GM11168 (cell line): Measurements from ENCODE around the gene AFF3.

Experiments
- in situ Hi-C: fragments of 300-500 bp; cut with MboI; formaldehyde crosslinking; loops from one replicate; pipeline ENCODE4 v1.12.0; 2022; ENCODE audit warnings: low sequenced_read_pairs; ENCODE audit not compliant: unreplicated experiment

AFF3 gene

DNA sequence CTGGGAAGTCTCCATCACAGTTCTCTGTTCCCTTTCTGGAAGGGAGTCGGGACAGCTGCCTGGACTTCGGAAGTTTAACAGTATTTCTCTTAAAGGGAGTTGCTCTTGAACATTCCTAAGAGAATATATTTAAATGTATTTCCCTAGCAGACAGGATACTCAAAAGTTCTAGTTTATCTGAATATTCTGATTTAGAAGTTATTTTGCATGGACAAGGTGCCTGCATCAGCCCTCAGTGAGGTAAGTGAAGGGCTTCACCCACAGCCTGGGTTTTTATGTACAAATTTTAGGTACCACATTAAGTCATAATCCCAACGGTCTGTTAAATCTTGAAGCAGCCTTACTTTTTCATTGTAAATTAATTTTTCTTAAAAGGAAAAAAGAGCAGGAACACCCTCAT is 587.5 kb downstream of the AFF3 start:
- in situ Hi-C loops: loop anchor here (25.0 kb wide), 1 partner anchor 707 kb away; no protein-coding TSS in a partner anchor

DNA sequence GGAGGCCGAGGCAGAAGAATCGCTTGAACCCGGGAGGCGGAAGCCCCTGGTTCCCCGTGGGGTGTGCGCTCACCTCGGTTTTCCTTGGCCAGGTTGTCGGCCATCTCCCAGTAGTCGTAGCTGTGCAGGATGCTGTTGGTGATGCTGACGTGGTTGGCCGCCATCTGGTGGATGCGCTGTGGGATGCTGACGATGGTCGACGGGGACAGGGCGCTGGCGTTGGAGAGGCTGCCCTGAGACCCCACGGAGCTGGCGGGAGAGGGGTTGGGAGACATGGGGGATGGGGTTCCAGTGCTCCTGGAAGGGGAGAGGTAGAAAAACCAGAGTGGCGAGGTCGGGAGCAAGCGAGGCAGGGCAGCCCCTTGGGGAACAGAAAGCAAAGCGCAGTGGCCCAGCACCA is 588.2 kb downstream of the AFF3 start:
- in situ Hi-C loops: loop anchor here (25.0 kb wide), 1 partner anchor 708 kb away; no protein-coding TSS in a partner anchor

DNA sequence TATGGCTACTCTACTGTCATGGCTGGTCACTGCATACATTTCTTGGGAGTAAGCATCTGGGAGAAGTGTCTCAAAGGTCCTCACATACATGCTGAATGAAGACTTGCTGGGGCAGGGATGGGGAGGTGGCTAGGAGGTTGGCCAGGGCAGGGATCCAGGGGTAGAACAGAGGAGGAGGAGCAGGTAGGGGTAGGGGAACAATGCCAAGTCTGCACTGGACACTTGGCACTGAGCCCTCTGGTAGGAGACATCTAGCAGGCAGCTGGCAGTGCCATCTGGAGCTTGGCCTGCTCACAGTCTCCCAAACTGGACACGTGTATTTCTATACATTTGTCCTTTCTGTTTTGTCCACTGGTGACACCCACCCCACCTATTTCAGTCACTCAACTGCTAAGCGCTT is 589.9 kb downstream of the AFF3 start:
- in situ Hi-C loops: loop anchor here (25.0 kb wide), 1 partner anchor 710 kb away; no protein-coding TSS in a partner anchor

DNA sequence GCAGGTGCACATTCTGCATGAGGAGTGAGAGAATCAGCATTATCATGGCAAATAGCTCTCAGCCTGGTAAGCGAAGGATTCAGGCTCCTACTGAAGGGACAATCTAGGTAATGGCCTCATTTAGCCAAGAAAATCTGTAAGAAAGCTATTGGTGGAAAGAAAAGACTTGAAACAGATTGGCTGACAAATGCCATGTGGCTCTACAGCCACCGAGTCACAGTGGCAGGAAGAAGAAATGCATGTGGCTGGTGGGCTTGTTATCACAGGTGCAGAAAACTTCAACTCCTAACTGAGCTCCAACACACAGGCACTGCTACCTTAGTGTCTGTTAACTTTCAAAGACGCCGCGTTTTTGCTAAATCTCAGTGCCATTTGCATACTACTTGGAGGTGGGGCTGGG is 592.0 kb downstream of the AFF3 start:
- in situ Hi-C loops: loop anchor here (25.0 kb wide), 1 partner anchor 712 kb away; no protein-coding TSS in a partner anchor

DNA sequence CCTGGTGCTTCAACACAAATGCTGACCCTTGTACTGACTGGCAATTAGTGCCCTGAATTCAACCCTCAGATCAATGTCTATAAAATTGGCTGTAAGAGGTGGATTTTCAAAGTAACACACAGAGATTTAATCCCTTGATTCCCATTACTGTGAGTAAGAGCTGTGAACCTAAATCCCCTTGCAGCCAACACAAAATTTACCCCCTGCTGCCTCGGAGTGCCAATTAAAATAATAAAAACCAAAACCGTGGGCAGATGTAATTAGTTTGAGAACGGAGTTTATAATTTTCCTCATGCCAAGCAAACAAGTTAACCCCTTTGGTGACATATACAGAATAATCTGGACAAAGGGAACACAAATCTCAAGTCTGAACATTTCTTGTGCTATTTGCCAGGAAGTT is 596.8 kb downstream of the AFF3 start:
- in situ Hi-C loops: no loop called here

DNA sequence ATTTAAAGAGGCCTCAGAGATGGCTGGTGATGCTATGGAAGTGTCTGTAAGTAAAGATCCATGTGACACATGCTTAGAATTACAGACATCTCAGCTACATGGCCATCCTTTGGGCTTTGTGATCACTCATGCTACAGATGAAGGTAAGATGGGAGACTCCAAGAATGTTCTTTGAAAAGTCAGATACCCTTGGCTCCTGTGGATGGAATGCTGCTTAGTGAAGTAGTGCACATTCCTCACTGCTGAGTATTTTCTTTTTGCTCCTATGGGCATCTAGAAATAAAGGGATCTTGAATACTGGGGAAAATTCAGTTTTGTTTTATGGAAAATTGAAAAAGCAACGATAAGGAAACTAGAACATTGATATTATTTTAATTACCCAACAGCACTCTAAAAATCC is 597.3 kb downstream of the AFF3 start:
- in situ Hi-C loops: no loop called here

DNA sequence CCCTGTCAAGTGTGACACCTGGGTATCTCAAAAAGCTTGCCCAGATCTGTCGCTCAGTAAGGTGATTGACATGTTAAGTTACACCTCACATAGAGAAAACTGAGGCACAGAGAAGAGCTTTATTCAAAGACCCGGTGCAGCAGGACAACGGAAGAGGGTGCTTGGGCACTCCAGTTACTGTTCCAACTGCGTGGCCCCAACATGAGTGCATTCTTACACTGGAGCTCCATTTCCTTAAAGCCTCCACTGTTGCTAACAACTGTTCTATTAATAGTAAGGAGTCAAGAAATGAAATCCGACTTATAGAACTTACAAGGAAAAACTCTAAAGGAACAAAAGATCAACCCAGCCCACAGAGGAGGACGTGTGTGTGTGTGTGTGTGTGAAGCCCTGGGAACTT is 597.8 kb downstream of the AFF3 start:
- in situ Hi-C loops: no loop called here

DNA sequence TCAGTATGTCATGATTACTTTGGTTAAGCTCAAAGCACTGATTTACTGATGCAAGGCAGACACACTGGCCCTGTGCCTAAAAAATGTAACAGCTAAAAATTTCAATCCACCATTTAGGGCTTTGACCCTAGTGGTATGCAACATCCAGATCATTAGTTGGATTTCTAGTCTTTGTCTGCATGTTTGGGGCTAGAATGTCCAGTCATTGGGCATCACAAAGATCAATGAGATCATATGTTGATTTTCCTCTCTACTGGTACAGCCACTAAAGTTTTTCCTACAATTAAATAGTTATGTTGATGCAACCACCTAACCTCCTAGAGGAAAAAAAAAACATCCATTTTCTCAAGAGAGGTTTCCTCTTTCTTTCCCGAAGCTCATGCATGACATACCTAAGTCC is 599.1 kb downstream of the AFF3 start:
- in situ Hi-C loops: no loop called here

DNA sequence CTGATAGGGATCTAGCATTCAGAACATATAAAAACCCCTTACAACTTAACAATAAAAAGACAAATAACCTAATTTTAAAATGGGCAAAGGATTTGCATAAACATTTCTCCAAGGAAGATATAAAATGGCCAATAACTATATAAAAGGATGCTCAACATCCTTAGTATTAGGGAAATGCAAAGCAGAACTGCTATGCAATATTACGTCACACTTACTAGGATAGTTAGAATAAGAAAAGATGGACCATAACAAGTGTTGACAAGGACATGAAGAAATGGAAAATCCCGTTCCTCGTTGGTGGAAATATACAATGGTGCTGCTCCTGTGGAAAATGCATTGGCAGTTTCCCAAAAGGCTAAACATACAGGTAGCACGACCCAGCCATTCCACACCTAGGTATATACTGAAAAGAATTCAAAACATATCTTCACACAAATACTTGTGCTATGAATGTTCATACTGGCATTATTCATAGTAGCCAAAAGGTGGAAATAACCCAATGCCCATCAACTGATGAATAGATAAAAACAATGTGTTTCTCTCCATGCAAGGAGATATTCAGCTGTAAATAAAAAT is 604.4 kb downstream of the AFF3 start:
- in situ Hi-C loops: no loop called here

DNA sequence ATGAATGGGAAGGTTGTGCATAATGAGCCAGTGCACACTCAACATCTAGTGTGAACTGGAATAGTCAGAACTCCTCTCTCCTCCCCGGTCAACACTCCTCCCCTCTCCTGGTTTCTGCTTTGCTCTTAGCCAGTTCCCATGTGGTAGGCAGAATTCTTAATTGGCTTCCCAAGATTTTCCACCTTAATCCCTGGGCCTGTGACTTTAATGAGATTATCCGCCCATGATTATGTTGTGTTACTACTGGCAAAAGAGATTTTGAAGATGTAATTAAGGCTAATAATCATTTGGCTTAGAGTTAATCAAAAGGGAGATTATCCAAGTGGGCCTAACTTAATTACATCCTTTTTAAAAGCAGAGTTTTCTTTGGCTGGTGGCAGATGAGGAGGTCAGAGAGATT is 618.3 kb downstream of the AFF3 start:
- in situ Hi-C loops: no loop called here

DNA sequence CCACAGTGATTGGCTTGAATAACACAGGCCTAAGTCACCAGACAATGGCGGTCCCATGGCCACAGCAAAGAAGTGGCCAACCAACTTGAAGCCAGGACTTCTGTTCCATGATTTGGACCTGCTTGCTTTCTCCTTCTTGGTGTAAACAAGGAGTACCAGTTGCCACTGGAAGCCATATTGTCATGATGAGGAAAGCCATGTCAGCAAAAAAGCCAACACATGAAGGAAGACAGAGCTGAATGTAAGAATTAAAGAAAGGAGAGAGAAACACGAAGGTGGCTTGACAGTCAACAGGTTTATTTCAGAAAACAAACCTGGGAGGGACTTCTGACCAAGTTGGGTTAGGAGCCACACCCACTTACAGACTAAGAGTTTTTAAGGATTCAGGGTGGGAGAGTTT is 620.2 kb downstream of the AFF3 start:
- in situ Hi-C loops: no loop called here

DNA sequence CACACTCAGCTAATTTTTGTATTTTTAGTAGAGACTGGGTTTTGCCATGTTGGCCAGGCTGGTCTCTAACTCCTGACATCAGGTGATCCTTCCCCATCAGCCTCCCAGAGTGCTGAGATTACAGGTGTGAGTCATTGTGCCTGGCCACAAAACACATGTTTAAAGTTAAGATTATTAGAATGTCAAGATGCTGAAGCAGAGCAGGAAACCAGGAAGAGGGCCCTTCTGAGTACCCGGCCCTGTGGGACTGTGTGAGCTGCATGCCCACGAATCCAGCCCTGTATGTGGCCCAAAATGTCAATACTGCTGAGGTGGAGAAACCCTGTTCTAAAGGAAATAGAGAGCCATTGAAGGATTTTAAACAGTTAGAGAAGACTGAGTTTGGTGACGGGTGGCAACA is 621.6 kb downstream of the AFF3 start:
- in situ Hi-C loops: no loop called here

DNA sequence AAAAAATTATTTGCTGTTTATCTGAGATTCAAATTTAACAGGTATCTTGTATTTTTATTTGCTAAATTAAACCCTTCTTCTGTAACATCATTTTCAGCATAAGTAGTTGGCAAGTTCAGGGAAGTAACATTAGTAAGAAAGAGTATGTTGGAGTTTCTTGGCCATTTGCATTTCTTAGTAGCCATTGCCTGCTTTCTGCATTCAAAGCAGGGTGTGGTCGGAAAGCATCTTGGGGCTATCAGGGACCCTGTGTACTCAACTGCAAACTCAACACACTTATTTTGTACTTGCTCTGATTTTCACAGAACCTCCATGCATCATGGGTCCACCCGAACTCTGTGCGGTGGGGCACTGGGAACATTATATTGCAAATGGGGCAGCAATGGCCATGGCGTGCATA is 622.2 kb downstream of the AFF3 start:
- in situ Hi-C loops: no loop called here

DNA sequence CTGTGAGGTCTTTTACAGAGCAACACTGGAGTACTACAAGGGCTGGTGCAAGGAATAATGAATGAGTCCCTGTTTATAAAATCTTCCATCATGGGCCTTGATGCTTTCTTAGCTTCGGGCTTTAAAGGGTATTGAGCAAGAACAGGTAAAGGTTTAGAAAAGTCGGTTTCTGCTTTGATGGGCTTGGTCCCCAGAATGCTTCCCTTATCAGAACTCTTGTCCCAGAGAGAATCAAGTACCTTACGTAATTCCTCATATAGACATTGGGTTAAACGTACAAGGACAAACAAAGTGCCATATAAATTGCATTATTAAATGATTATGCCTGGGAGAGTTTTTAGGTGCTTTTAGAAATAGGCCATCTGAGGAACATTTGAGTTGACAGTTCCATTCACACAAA is 628.0 kb downstream of the AFF3 start:
- in situ Hi-C loops: no loop called here

DNA sequence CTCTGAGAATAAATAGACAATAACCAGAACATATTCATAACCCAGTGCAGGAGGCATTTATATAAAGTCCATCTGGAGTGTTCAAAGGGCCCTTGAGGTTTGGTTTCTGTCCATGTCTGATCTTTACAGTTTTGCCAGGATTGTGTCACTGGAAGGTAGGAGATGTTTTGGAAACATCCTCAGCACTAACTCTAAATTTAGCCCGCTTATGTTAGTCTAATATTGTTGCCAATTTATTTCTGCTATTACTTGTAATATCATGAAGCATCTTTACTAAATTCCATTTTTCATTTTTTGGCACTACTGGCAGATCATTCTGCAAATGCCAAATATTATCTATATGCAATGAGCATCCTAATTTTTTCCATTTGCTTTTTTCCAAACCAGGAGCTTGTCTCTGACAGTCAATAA is 630.2 kb downstream of the AFF3 start:
- in situ Hi-C loops: no loop called here

DNA sequence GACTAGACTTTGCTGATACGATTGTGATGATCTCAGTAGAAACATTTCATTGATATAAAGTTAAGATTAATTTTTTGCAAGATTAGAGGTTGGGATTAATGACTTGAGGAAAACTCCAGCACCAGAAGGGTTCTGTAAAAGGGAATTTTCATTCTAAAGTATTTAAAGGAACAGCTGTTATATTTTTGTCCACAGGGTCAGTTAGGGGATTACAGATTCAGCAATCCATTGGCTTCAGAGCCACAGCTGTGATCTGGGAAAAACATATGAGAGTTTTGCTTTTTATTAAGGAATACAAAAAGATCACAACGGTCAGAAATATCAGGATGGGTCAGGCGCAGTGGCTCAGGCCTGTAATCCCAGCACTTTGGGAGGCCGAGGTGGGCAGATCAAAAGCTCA is 633.0 kb downstream of the AFF3 start:
- in situ Hi-C loops: loop anchor here (10.0 kb wide), 1 partner anchor 1785 kb away; no protein-coding TSS in a partner anchor

DNA sequence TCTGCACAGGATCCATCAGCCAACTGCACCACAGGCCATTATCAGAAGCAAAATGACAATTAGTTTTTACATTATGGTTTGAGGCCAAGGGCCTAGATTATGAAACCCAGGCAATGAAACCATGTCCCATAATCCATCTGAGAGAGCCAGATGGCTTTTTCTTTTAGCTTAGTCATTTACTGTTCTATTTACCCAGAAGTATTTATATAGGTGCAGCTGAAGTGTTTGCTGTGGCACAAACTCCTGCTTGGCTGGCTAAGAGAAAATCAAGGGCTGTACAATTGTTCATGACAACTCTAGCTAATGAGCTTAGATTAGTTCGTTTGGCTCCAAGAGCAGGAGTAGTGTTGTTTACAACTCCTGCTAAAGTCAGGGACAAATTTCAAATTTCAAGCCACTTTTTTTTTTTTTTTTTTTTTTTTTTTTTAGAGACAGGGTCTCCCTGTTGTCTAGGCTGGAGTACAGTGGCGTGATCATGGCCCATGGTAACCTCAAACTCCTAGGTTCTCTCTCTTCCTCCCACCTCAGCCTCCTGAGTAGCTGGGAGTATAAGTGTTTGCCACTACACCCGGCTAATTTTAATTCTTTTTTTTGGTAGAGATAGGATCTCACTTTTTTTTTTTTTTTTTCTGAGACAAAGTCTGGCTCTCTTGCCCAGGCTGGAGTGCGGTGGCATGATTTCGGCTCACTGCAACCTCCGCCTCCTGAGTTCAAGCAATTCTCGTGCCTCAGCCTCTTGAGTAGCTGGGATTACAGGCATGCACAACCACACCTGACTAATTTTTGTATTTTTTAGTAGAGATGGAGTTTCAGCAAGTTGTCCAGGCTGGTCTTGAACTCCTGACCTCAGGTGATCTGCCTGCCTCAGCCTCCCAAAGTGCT is 634.2 kb downstream of the AFF3 start:
- in situ Hi-C loops: loop anchor here (10.0 kb wide), 1 partner anchor 1787 kb away; no protein-coding TSS in a partner anchor

DNA sequence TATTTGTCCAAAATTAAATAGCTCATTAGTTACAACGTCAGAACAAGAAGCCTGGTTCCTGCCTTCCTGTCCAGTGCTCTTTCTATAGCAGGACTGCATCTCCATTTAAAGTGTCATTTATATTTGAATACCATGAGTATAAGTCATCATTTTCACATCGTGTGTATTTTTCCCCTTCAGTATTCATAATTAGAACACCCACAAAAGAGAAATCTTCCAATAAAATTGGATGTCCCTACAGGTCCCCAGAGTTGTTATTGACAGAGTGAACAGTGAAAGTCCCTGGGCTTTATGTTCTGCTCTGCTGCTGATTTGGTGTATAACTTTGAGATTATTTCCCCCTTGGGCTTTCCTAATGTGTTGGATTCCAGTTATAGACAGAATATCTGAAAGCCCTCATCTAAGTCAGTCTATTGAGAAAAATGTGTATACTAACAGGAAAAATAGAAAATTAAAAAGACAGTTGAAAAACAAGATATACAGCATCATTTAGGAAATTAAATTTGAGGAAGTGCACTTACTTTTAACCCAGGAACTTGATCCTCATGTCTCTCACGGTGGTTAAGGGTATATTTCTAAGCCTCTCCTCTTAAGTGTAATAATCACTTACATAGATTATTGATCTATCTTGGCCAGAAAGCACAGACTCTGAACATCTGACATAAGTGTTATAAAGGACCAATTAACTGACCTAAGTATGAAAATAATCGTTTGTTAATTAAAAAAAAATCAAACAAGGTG is 637.4 kb downstream of the AFF3 start:
- in situ Hi-C loops: loop anchor here (10.0 kb wide), 1 partner anchor 1790 kb away; no protein-coding TSS in a partner anchor

DNA sequence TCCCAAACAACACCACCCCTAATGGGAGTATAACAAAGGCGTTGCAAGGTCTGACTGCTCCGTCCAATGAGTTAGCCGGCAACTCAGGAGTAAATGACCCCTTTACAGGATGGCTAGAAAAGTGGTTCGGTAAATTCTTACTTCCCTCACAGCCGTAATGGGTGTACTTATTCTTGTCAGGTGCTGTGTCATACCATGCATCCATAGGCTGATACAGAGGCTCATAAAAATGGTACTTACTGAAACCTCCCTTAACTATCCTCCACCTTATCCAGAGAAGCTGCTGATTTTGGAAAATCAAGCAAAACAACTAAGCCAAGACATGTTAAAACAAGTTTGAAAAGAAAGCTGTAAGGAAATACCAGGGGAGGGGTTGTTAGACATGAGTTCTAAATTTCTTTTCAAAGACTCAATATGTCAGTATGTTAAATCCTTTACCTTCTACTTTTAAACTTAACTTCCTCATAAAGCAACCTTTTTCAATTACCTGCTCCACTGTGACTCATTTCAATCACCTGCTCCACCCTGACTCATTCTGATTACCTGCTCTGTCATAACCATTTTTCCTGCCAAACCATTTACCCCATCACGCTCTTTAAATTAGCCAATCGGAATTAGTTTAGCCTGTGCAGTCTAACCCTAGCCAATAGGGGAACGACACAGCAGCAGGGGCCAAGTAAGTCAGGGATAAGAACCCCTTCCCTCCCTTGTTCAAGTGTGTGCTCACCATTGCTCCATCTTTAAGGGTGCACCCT is 638.6 kb downstream of the AFF3 start:
- in situ Hi-C loops: loop anchor here (10.0 kb wide), 1 partner anchor 1791 kb away; no protein-coding TSS in a partner anchor

DNA sequence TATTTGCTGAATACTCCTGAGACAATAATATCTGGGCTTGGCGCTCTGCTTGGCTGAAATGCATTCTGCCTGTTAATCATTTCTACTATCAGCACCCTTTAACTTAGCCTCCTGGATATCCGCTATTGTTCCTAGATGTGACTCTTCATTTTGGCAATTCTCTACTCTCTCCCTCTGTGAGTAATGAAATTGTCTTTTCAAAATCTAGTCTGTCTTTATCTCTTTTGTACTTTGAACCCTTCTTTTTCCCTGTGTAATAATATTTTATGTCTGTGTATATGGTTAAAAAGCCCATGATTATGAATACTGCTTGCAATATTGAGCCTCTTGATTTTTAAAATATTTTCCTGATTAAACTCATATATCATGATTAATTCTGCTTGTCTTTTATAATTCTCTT is 646.4 kb downstream of the AFF3 start:
- in situ Hi-C loops: loop anchor here (25.0 kb wide), 1 partner anchor 309 kb away; the partner anchor contains the start of genes MITD1 and MRPL30
